ENCODE results near the gene ACP3.
"Not testable (repeated sequence)": the region's sequence is repeated elsewhere in the genome, so short reads cannot be mapped to it uniquely, and the experiment has no call there.

The ACP3 gene

DNA sequence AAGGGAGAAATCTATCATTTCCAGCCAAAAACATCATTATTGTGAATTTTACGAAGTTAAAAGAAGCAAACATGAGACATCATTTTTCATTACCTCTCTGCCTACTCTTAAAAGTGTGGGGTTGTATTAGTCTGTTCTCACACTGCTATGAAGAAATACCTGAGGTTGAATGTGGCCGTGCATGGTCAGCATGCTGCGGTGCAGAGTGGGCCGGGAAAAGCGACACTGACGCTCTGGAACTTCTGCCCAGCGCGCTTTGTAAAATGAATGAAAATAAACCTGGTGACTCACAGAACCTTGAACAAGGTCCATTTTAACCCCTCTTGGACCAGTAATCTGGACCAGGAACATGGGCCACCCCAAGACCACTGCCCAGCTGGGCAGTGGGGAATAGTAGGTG is 69.1 kb downstream of the ACP3 start:
- H2AFZ ChIP-seq (ENCODE audit: low read length, unreplicated experiment), result no peak overlapping the region
- H3K27me3 ChIP-seq (ENCODE audit: insufficient read depth, low read length), result peaks cover 17% of the 10 kb centered on the region
- no peak overlapping the region for H3K27ac ChIP-seq (ENCODE audit: low read depth, low read length)
- no peak overlapping the region for H3K4me3 ChIP-seq (ENCODE audit: low read depth, low read length)
- no peaks in the 10 kb centered on the region for H3K79me2 ChIP-seq (ENCODE audit: control insufficient read depth, insufficient read depth, low read length, unreplicated experiment)
- no peaks in the 10 kb centered on the region for H3K36me3 ChIP-seq (ENCODE audit: insufficient read depth, low read length)
- H3K4me1 ChIP-seq (ENCODE audit: control insufficient read depth, insufficient read depth, low read length, unreplicated experiment), result no peaks in the 10 kb centered on the region

- not testable (repeated sequence) for H3K27ac ChIP-seq (ENCODE audit: low read depth, low read length); H3K36me3 ChIP-seq (ENCODE audit: insufficient read depth, low read length); H3K4me1 ChIP-seq (ENCODE audit: control insufficient read depth, insufficient read depth, low read length, unreplicated experiment); H3K27me3 ChIP-seq (ENCODE audit: insufficient read depth, low read length); H3K4me3 ChIP-seq (ENCODE audit: low read depth, low read length); H2AFZ ChIP-seq (ENCODE audit: low read length, unreplicated experiment); H3K79me2 ChIP-seq (ENCODE audit: control insufficient read depth, insufficient read depth, low read length, unreplicated experiment)
Observed at GRCh38 chr3:132392675-132393074, 75.5 kb downstream of the ACP3 start.

- Histone ChIP-seq H3K27ac (ENCODE audit: low read depth, low read length) (no peak overlapping the region), H3K4me1 (ENCODE audit: control insufficient read depth, insufficient read depth, low read length, unreplicated experiment) (no peaks in the 10 kb centered on the region), H3K36me3 (ENCODE audit: insufficient read depth, low read length) (no peaks in the 10 kb centered on the region), H3K27me3 (ENCODE audit: insufficient read depth, low read length) (no peaks in the 10 kb centered on the region), H2AFZ (ENCODE audit: low read length, unreplicated experiment) (no peak overlapping the region), H3K4me3 (ENCODE audit: low read depth, low read length) (no peak overlapping the region), H3K79me2 (ENCODE audit: control insufficient read depth, insufficient read depth, low read length, unreplicated experiment) (no peaks in the 10 kb centered on the region)
Observed at GRCh38 chr3:132394320-132394719, 77.1 kb downstream of the ACP3 start.

GRCh38 chr3:132395126-132395525 is 77.9 kb downstream of the ACP3 start:
- H2AFZ ChIP-seq (ENCODE audit: low read length, unreplicated experiment), result no peak overlapping the region
- H3K27ac ChIP-seq (ENCODE audit: low read depth, low read length), result no peak overlapping the region
- H3K4me3 ChIP-seq (ENCODE audit: low read depth, low read length), result no peak overlapping the region
- no peaks in the 10 kb centered on the region for H3K36me3 ChIP-seq (ENCODE audit: insufficient read depth, low read length)
- H3K27me3 ChIP-seq (ENCODE audit: insufficient read depth, low read length), result no peaks in the 10 kb centered on the region
- no peaks in the 10 kb centered on the region for H3K4me1 ChIP-seq (ENCODE audit: control insufficient read depth, insufficient read depth, low read length, unreplicated experiment)
- H3K79me2 ChIP-seq (ENCODE audit: control insufficient read depth, insufficient read depth, low read length, unreplicated experiment), result no peaks in the 10 kb centered on the region

DNA sequence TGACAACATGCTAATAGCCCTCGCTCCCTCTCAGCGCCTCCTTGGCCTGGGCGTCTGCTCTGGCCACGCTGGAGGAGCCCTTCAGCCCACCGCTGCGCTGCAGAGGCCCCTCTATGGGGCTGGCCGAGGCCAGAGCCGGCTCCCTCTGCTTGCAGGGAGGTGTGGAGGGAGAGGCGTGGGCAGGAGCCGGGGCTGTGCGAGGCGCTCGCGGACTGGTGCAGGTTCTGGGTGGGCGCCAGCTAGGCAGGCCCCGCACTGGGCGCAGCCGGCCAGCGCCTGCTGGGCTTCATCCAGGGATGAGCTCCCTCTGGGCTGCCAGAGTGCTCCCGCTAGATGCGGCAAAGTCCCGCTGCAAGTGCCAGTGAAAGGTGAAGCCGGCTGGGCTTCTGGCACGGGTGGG is 79.0 kb downstream of the ACP3 start:
- H3K4me3 ChIP-seq (ENCODE audit: low read depth, low read length), result no peak overlapping the region
- H3K4me1 ChIP-seq (ENCODE audit: control insufficient read depth, insufficient read depth, low read length, unreplicated experiment), result no peaks in the 10 kb centered on the region
- no peak overlapping the region for H3K27ac ChIP-seq (ENCODE audit: low read depth, low read length)
- H3K36me3 ChIP-seq (ENCODE audit: insufficient read depth, low read length), result no peaks in the 10 kb centered on the region
- H3K27me3 ChIP-seq (ENCODE audit: insufficient read depth, low read length), result no peaks in the 10 kb centered on the region
- no peak overlapping the region for H2AFZ ChIP-seq (ENCODE audit: low read length, unreplicated experiment)
- H3K79me2 ChIP-seq (ENCODE audit: control insufficient read depth, insufficient read depth, low read length, unreplicated experiment), result no peaks in the 10 kb centered on the region

DNA sequence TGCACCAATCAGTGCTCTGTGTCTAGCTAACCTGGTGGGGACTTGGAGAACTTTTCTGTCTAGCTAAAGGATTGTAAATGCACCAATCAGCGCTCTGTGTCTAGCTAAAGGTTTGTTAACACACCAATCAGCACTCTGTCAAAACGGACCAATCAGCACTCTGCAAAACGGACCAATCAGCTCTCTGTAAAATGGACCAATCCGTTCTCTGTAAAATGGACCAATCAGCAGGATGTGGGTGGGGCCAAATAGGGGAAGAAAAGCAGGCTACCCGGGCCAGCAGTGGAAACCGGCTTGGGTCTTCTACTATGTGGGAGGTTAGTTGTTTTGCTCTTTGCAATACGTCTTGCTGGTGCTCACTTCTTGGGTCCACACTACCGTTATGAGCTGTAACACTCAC is 79.6 kb downstream of the ACP3 start:
- not testable (repeated sequence) for H3K27me3 ChIP-seq (ENCODE audit: insufficient read depth, low read length); H3K4me1 ChIP-seq (ENCODE audit: control insufficient read depth, insufficient read depth, low read length, unreplicated experiment); H3K79me2 ChIP-seq (ENCODE audit: control insufficient read depth, insufficient read depth, low read length, unreplicated experiment)

DNA sequence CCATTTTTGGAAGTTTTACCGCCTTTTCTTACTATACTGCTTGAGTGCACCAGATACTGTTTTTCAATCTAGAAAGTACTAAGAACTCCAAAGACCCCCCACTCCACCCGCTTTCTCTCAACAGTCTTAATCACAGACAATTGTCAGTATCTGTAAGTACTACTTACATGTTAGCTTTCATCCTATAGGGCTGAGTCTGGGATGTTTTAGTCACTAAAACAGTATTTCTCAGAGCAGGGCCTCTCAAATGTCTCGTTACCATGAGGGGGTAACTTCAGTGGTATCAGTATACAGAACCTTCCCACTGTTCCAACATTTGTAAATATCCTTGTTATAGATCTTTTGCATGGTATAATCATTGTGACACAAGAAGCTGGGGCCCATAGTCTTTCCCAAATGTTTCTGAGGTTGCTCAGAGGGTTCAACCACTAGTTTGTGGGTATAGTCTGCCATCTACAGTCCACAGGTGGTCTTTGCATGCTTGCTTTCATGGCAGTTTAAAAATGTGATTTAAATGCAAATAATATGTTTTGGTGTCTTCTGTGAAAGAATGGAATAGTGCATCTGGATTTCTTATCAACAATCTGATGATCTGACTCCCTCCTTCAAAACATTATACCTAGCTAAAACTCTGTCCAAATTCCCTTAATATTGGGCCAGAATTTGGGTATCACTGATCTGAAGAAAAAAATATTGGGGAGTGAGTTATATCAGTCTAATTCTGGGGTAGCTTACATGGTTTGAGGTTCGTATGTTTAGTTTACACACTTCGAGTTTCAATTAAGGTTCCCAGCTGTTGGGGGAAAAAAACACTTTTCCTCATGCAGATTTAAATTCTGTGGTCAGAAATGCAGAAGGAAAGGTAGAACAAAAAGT is 82.1 kb downstream of the ACP3 start:
- no peaks in the 10 kb centered on the region for H3K79me2 ChIP-seq (ENCODE audit: control insufficient read depth, insufficient read depth, low read length, unreplicated experiment)
- no peak overlapping the region for H3K27ac ChIP-seq (ENCODE audit: low read depth, low read length)
- H2AFZ ChIP-seq (ENCODE audit: low read length, unreplicated experiment), result no peak overlapping the region
- H3K27me3 ChIP-seq (ENCODE audit: insufficient read depth, low read length), result no peaks in the 10 kb centered on the region
- no peak overlapping the region for H3K4me3 ChIP-seq (ENCODE audit: low read depth, low read length)
- no peaks in the 10 kb centered on the region for H3K36me3 ChIP-seq (ENCODE audit: insufficient read depth, low read length)
- H3K4me1 ChIP-seq (ENCODE audit: control insufficient read depth, insufficient read depth, low read length, unreplicated experiment), result no peaks in the 10 kb centered on the region

More for the DNA sequence above, 79.6 kb downstream of the ACP3 start:
- not testable (repeated sequence) for H3K4me3 ChIP-seq (ENCODE audit: low read depth, low read length); H3K36me3 ChIP-seq (ENCODE audit: insufficient read depth, low read length); H3K27ac ChIP-seq (ENCODE audit: low read depth, low read length); H2AFZ ChIP-seq (ENCODE audit: low read length, unreplicated experiment)

- Histone ChIP-seq H2AFZ (ENCODE audit: low read length, unreplicated experiment) (no peak overlapping the region), H3K27ac (ENCODE audit: low read depth, low read length) (no peak overlapping the region), H3K4me1 (ENCODE audit: control insufficient read depth, insufficient read depth, low read length, unreplicated experiment) (no peaks in the 10 kb centered on the region), H3K4me3 (ENCODE audit: low read depth, low read length) (no peak overlapping the region), H3K36me3 (ENCODE audit: insufficient read depth, low read length) (no peaks in the 10 kb centered on the region), H3K79me2 (ENCODE audit: control insufficient read depth, insufficient read depth, low read length, unreplicated experiment) (no peaks in the 10 kb centered on the region), H3K27me3 (ENCODE audit: insufficient read depth, low read length) (no peaks in the 10 kb centered on the region)
Observed at GRCh38 chr3:132401255-132401654, 84.0 kb downstream of the ACP3 start.

DNA sequence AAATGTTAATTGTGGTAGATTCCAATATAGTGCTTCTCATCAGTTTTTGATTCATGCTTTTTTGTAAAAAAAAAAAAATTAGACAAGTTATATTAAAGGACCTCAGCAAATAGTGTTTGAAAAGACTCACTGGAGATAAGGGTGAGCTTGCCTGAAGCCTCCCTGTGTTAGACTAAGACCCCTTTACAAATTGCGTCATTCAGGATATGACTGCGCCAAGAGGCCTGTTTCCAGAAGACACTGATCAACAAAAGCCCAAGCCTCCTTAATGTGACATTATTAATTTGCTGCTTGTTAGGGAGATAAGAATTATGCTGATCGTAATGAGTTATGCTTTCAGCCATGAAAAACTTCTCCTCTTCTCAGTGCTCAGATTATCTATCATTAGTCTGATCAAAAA is 87.1 kb downstream of the ACP3 start:
- Histone ChIP-seq H3K27me3 (ENCODE audit: insufficient read depth, low read length) (no peaks in the 10 kb centered on the region), H3K36me3 (ENCODE audit: insufficient read depth, low read length) (no peaks in the 10 kb centered on the region), H3K4me3 (ENCODE audit: low read depth, low read length) (no peak overlapping the region), H3K79me2 (ENCODE audit: control insufficient read depth, insufficient read depth, low read length, unreplicated experiment) (no peaks in the 10 kb centered on the region), H2AFZ (ENCODE audit: low read length, unreplicated experiment) (no peak overlapping the region), H3K4me1 (ENCODE audit: control insufficient read depth, insufficient read depth, low read length, unreplicated experiment) (no peaks in the 10 kb centered on the region), H3K27ac (ENCODE audit: low read depth, low read length) (no peak overlapping the region)

- no peak overlapping the region for H3K27ac ChIP-seq (ENCODE audit: low read depth, low read length)
- no peak overlapping the region for H3K4me3 ChIP-seq (ENCODE audit: low read depth, low read length)
- H3K79me2 ChIP-seq (ENCODE audit: control insufficient read depth, insufficient read depth, low read length, unreplicated experiment), result no peaks in the 10 kb centered on the region
- H3K27me3 ChIP-seq (ENCODE audit: insufficient read depth, low read length), result no peaks in the 10 kb centered on the region
- H2AFZ ChIP-seq (ENCODE audit: low read length, unreplicated experiment), result no peak overlapping the region
- H3K36me3 ChIP-seq (ENCODE audit: insufficient read depth, low read length), result no peaks in the 10 kb centered on the region
- no peaks in the 10 kb centered on the region for H3K4me1 ChIP-seq (ENCODE audit: control insufficient read depth, insufficient read depth, low read length, unreplicated experiment)
Observed at GRCh38 chr3:132405188-132405587, 88.0 kb downstream of the ACP3 start.

- no peak overlapping the region for H2AFZ ChIP-seq (ENCODE audit: low read length, unreplicated experiment)
- no peaks in the 10 kb centered on the region for H3K36me3 ChIP-seq (ENCODE audit: insufficient read depth, low read length)
- no peaks in the 10 kb centered on the region for H3K27me3 ChIP-seq (ENCODE audit: insufficient read depth, low read length)
- H3K4me1 ChIP-seq (ENCODE audit: control insufficient read depth, insufficient read depth, low read length, unreplicated experiment), result no peaks in the 10 kb centered on the region
- no peaks in the 10 kb centered on the region for H3K79me2 ChIP-seq (ENCODE audit: control insufficient read depth, insufficient read depth, low read length, unreplicated experiment)
- H3K27ac ChIP-seq (ENCODE audit: low read depth, low read length), result no peak overlapping the region
- no peak overlapping the region for H3K4me3 ChIP-seq (ENCODE audit: low read depth, low read length)
Observed at GRCh38 chr3:132405609-132406299, 88.5 kb downstream of the ACP3 start.

Data from ACC112 (cell line).